Tibial nerve (tissue), 4 donors: Measurements from ENCODE around the gene ZNF777. TPM values are rescaled to one million over a fixed set of nuclear protein-coding genes. Genes with fewer than 3 reads are reported as not detected.
"Not testable (repeated sequence)": the region's sequence is repeated elsewhere in the genome, so short reads cannot be mapped to it uniquely, and the experiment has no call there.

Experiments
- DNase-seq, 2 donors: peaks; one replicate each; pipeline ENCODE4 v3.0.0-alpha.2; 2019; ENCODE audit warnings: low spot score in 2 of 2
- H3K27ac ChIP-seq, 4 donors: fragments of 200-600 bp; sonication (generic) in 3 of 4; one replicate each; pipeline ENCODE4 v1.5.1; 2017 to 2019; ENCODE audit warnings: mild to moderate bottlenecking in 1 of 4
- H3K27me3 ChIP-seq, 2 donors: fragments of 200-600 bp; sonication (generic) in 1 of 2; one replicate each; pipeline versions ENCODE4 v1.5.1 to v1.6.0; 2017 to 2019
- H3K36me3 ChIP-seq, 3 donors: fragments of 200-600 bp; sonication (generic); one replicate each; pipeline ENCODE4 v1.5.1; 2018 to 2019
- H3K4me1 ChIP-seq, 4 donors: fragments of 200-600 bp; sonication (generic) in 3 of 4; one replicate each; pipeline ENCODE4 v1.5.1; 2017 to 2019
- H3K4me3 ChIP-seq, 4 donors: fragments of 200-600 bp; sonication (generic) in 3 of 4; one replicate each; pipeline ENCODE4 v1.5.1; 2017 to 2019; ENCODE audit warnings: mild to moderate bottlenecking in 1 of 4, moderate library complexity in 1 of 4
- H3K9me3 ChIP-seq, 4 donors: fragments of 200-600 bp; sonication (generic) in 3 of 4; one replicate each; pipeline ENCODE4 v1.5.1; 2017 to 2019
- CTCF ChIP-seq, 5 experiments: fragments of 200-600 bp in 3 of 5; fragments of 450-650 bp in 2 of 5; sonication (generic) in 3 of 5; IDR thresholded peaks; one replicate each; pipeline ENCODE4 v1.5.1; 2016 to 2019; ENCODE audit warnings: antibody characterized with exemption in 5 of 5, mild to moderate bottlenecking in 3 of 5, moderate library complexity in 2 of 5
- EP300 ChIP-seq, 2 donors: sonication (generic); formaldehyde crosslinking; IDR thresholded peaks; one replicate each; pipeline ENCODE4 v1.6.1; 2017; ENCODE audit warnings: antibody characterized with exemption in 2 of 2, mild to moderate bottlenecking in 1 of 2
- POLR2A ChIP-seq, 2 donors: fragments of 450-650 bp; IDR thresholded peaks; one replicate each; pipeline ENCODE4 v1.6.1; 2017; ENCODE audit warnings: antibody characterized with exemption in 2 of 2, mild to moderate bottlenecking in 2 of 2, moderate library complexity in 2 of 2
- WGBS, 2 donors: methylation state at CpG; one replicate each; pipeline ENCODE4 v1.1.5; 2018; 5-methylcytosine and 5-hydroxymethylcytosine counted together
- total RNA-seq, 4 donors: library from RNA; depleted of rRNA; stranded (reverse); fragments of >200 nt; gene quantifications; one replicate each; pipeline ENCODE4 v1.1.0, GENCODE V29; 2016

The ZNF777 gene
- total RNA-seq, 4 donors from 2014 or later, result 7.3 to 12.2 (median 9.6) TPM

GRCh38 chr7:149409895-149410294 lies 51.0 kb downstream of the ZNF777 start:
- TF ChIP-seq CTCF (IDR thresholded peaks at IDR 0.05) (no peak), EP300 (IDR thresholded peaks at IDR 0.05) (no peak), POLR2A (IDR thresholded peaks at IDR 0.05) (no peak)
- no peak for DNase-seq
- 79 to 83% methylated on average over 6 of the region's 6 CpGs for WGBS, 2 donors
- Histone ChIP-seq H3K27me3 (no peaks in the 10 kb centered on the region), H3K4me3 (no peak overlapping the region), H3K27ac (no peak overlapping the region), H3K9me3 (no peaks in the 10 kb centered on the region), H3K36me3 (no peaks in the 10 kb centered on the region), H3K4me1 (peaks cover 0 to 5% (median 0%) of the 10 kb centered on the region in 4 donors)

GRCh38 chr7:149404825-149405224 lies 56.0 kb downstream of the ZNF777 start:
- DNase-seq, result no peak
- 86 to 94% methylated on average over 5 to 6 of the region's 6 CpGs for WGBS, 2 donors
- Histone ChIP-seq H3K4me3 (no peak overlapping the region), H3K9me3 (no peaks in the 10 kb centered on the region), H3K4me1 (no peaks in the 10 kb centered on the region), H3K36me3 (no peaks in the 10 kb centered on the region), H3K27ac (no peak overlapping the region), H3K27me3 (no peaks in the 10 kb centered on the region)
- no peak for TF ChIP-seq POLR2A (IDR thresholded peaks at IDR 0.05)

- 92 to 94% methylated on average over 12 of the region's 12 CpGs for WGBS, 2 donors
- no peaks in the 10 kb centered on the region for H3K27me3 ChIP-seq
- TF ChIP-seq CTCF (IDR thresholded peaks at IDR 0.05) (no peak), EP300 (IDR thresholded peaks at IDR 0.05) (no peak)
- no peak overlapping the region for H3K4me3 ChIP-seq
- no peaks in the 10 kb centered on the region for H3K4me1 ChIP-seq
- no peaks in the 10 kb centered on the region for H3K9me3 ChIP-seq
- H3K36me3 ChIP-seq, result no peaks in the 10 kb centered on the region
- H3K27ac ChIP-seq, result no peak overlapping the region
- no peak for DNase-seq
Observed at GRCh38 chr7:149404396-149404795, 56.5 kb downstream of the ZNF777 start.

GRCh38 chr7:149398195-149398820 lies 62.6 kb downstream of the ZNF777 start:
- Histone ChIP-seq H3K36me3 (no peaks in the 10 kb centered on the region), H3K27ac (no peak overlapping the region), H3K27me3 (no peaks in the 10 kb centered on the region), H3K4me1 (no peaks in the 10 kb centered on the region), H3K9me3 (peaks cover 0 to 10% (median 0%) of the 10 kb centered on the region in 4 donors), H3K4me3 (no peak overlapping the region)
- no peak for DNase-seq
- 75 to 79% methylated on average over 22 of the region's 22 CpGs for WGBS, 2 donors
- TF ChIP-seq POLR2A (IDR thresholded peaks at IDR 0.05), result no peak
- no peak for TF ChIP-seq EP300 (IDR thresholded peaks at IDR 0.05)
- TF ChIP-seq CTCF (IDR thresholded peaks at IDR 0.05), result no peak

- Histone ChIP-seq H3K4me3 (no peak overlapping the region), H3K36me3 (no peaks in the 10 kb centered on the region), H3K9me3 (peaks cover 0 to 10% (median 0%) of the 10 kb centered on the region in 4 donors), H3K27me3 (no peaks in the 10 kb centered on the region), H3K27ac (no peak overlapping the region), H3K4me1 (no peaks in the 10 kb centered on the region)
- TF ChIP-seq POLR2A (IDR thresholded peaks at IDR 0.05), result no peak
- TF ChIP-seq EP300 (IDR thresholded peaks at IDR 0.05), result no peak
- no peak for TF ChIP-seq CTCF (IDR thresholded peaks at IDR 0.05)
- WGBS, 2 donors, result 71 to 74% methylated on average over 13 to 14 of the region's 14 CpGs
- no peak for DNase-seq
Observed at GRCh38 chr7:149397470-149398043, 63.3 kb downstream of the ZNF777 start.

- H3K27ac ChIP-seq, H3K4me3 ChIP-seq, DNase-seq, H3K9me3 ChIP-seq, H3K4me1 ChIP-seq, H3K36me3 ChIP-seq, H3K27me3 ChIP-seq: not testable (repeated sequence)
- 75 to 79% methylated on average over 6 of the region's 6 CpGs for WGBS, 2 donors
Observed at GRCh38 chr7:149388550-149389335, 72.1 kb downstream of the ZNF777 start.

GRCh38 chr7:149386514-149386913 lies 74.3 kb downstream of the ZNF777 start:
- H3K4me3 ChIP-seq, H3K27me3 ChIP-seq, DNase-seq, H3K9me3 ChIP-seq, H3K4me1 ChIP-seq, H3K27ac ChIP-seq, H3K36me3 ChIP-seq: not testable (repeated sequence)
- WGBS, 2 donors, result 68 to 78% methylated on average over 4 of the region's 4 CpGs
